B cell (primary cell): Measurements from ENCODE around the gene AGBL4.

ENCODE experiments used
- CTCF ChIP-seq: fragments of 200-600 bp; IDR thresholded peaks from one replicate; pipeline ENCODE4 v1.8.0; 2022; ENCODE audit warnings: antibody characterized with exemption, mild to moderate bottlenecking
- EZH2 ChIP-seq: IDR thresholded peaks from 2 replicates; pipeline ENCODE4 v1.6.1; 2012; ENCODE audit warnings: borderline replicate concordance, low read depth, mild to moderate bottlenecking, moderate library complexity, low read length; ENCODE audit not compliant: insufficient read depth, poor library complexity, severe bottlenecking

- TF ChIP-seq CTCF (no peak), EZH2 (no peak)
Observed at GRCh38 chr1:48741380-48741779, 1282.4 kb downstream of the AGBL4 start.
